Activated T-helper 1 cell treated with anti-CD3 and anti-CD28 coated beads, Interleukin-2, amount 50 U/mL, for 16 hours (primary cell): Measurements from ENCODE around the gene IL12B.
"Not testable (repeated sequence)": the region's sequence is repeated elsewhere in the genome, so short reads cannot be mapped to it uniquely, and the experiment has no call there.

Experiments used
- DNase-seq, 2 donors: peaks; one replicate each; pipeline ENCODE4 v3.0.0-alpha.2; 2020; ENCODE audit warnings: low read depth in 1 of 2, low spot score in 1 of 2

Gene IL12B

DNA sequence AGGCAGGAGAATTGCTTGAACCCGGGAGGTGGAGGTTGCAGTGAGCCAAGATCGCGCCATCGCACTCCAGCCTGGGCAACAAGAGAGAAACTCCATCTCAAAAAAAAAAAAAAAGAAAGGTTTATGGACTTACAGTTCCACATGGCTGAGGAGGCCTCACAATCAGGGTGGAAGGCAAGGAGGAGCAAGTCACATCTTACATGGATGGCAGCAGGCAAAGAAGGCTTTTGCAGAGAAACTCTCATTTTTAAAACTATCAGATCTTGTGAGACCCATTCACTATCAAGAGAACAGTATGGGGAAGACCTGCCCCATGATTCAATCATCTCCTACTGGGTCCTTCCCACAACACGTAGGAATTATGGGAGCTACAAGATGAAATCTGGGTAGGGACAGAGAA, 33.0 kb downstream of the IL12B start:
- DNase-seq, result not testable (repeated sequence)

GRCh38 chr5:159294921-159295320, 35.4 kb downstream of the IL12B start:
- DNase-seq, result no peak

DNA sequence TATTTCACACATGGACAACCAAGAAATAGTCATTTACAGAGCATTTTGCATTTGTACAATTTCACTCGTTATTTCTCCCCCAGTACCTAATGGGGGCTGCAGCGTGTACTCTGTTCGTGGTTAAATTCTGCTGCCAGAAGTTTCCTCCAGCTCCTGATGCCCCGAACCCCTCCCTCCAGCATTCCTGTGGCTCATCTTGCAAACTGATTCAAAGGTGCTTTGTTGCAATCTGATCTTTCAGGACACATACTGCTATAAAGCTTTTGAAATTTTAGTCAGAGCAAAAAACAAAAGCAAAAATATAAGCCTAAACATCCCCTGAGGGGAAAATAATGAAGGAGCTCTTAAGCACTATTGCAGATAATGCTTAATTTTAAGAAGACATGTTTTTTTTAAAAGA, 39.5 kb downstream of the IL12B start:
- DNase-seq, result no peak

GRCh38 chr5:159286420-159287035, 43.8 kb downstream of the IL12B start:
- no peak for DNase-seq

- DNase-seq, result no peak
These were observed 55.6 kb downstream of the IL12B start for GRCh38 chr5:159274676-159275075.

GRCh38 chr5:159273923-159274322, 56.4 kb downstream of the IL12B start:
- no peak for DNase-seq

DNA sequence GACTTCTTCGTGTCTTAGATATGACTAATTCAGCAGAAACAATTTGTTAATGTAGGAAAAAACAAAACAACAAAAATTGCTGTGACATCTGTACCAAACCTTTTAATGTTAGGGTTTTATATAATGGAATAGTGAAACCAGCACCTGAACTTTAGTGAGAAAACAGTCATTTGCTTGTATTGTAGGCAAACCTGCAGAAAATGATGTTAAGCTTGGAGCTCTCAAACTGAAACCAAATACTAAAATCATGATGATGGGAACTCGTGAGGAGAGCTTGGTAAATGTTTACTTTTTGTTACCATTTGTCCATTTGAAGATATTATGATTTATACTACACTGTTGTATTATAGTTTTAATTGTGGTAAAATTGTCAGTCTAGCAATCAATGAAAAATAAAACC, 60.6 kb downstream of the IL12B start:
- no peak for DNase-seq

DNA sequence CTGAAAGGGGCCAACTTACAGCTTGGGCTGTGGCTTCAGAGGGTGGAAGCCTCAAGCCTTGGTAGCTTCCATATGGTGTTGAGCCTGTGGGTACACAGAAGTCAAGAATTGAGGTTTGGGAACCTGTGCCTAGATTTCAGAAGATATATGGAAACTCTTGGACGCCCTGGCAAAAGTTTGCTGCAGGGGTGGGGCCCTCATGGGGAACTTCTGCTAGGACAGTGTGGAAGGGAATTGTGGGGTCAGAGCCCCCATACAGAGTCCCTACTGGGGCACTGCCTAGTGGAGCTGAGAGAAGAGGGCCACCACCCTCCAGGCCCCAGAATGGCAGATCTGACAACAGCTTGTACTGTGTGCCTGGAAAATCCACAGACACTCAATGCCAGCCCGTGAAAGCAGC, 63.5 kb downstream of the IL12B start:
- not testable (repeated sequence) for DNase-seq
